GM19035 (cell line): ENCODE measurements around the gene CTNNA2.

ENCODE experiments used
- ATAC-seq: cut with Tn5 transposase; IDR thresholded peaks from one replicate; pipeline ENCODE4 v1.9.1; 2021; ENCODE audit not compliant: unreplicated experiment

Gene CTNNA2

DNA sequence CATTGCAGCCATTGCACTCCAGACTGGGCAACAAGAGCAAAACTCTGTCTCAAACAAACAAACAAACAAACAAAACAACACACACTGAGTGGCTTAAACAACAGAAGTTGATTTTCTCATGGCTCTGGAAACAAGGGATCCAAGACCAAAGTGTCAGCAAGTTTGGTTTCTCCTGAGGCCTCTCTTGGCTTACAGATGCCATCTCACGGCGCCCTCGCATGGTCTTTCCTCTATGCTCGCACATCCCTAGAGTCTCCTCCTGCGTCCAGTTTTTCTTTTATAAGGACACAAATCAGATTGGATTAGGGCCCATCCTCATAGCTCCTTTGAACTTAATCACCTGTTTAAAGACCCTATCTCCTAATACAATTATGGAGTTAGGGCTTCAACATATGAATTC is 925.1 kb downstream of the CTNNA2 start:
- ATAC-seq = no peak

DNA sequence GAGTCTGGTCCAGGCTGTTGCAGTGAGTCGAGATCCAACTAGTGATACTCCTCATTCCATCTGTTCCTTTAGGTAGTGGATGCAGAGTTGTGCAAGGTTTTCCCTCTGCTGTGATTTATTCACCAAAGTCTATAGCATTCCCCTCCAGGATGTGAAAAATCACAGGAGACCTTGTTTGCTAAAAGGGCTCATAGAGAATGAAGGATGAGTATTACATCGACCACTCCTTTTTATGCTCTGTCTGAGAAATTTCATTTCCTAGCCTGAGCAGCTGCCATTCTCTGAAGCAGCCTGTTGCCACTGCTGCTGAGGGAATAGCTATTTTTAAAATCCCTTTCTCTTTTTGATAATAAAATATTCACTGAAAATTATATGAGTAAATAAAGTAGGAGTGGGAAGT is 925.8 kb downstream of the CTNNA2 start:
- ATAC-seq = no peak

DNA sequence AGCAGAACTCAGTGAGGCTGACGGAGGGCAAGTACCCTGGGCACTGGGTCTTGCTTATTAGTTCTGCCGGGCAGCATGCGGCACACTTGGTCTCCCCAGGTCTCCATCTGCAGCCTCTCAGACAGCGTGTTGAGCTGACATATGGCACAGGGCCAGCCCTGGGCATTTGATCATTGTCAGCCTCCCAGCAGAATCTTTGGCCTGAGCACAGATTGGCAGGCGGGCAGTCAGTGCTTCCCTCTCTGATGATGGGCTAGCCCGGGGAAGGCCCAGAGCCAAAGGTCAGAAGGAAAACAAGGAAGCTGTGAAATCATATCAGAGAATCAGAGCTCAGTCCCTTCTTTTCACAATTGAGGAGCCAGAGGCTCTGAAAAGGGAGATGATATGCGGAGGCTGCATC is 941.8 kb downstream of the CTNNA2 start:
- ATAC-seq = no peak

DNA sequence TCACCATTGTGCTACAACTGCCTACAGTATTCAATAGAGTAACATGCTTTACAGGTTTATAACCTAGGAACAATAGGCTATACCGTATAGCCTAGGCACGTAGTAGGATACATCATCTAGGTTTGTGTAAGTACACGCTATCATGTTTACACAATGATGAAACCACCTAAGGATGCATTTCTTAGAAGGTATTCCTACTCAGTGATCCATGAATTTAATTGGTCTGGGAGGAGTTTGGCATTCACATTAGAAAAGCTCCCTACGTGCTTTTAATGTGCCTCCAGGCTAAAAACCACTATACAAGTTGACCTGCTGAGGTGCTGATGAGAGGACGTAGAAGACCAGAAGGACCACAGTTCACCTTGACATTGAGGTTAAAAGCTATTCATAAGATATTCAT is 946.2 kb downstream of the CTNNA2 start:
- no peak for ATAC-seq

DNA sequence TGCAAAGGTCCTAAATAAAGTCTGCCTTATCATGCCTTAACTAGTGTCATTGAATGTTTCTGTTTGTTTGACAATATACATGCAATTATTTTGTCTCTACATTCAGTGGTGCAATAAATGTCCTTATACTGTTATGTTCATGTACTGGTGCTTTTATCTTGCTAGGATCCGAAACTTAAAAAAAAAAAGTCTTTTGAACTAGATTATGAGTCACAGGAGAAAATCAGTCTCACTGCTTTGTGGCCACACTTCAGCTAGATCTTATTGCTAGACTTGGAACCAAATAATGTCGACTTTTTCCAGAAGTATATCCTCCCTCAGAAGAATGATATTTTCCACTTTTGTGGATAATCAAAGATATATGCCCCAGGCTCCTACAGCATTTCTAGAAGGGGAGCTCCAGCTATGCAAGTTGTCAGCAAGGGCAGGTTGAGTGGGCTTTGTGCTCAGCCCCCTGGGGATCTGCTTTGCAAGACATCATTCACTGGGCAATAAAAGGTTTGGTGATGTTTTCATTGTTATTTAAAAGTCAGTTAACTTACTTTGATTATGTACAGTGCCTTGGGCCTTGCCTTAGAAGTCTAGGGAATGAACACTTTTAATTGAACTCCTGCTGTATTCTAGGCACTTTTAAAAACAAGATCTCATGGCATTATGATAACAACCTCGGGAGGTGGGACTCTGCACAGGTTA is 948.8 kb downstream of the CTNNA2 start:
- ATAC-seq = no peak

DNA sequence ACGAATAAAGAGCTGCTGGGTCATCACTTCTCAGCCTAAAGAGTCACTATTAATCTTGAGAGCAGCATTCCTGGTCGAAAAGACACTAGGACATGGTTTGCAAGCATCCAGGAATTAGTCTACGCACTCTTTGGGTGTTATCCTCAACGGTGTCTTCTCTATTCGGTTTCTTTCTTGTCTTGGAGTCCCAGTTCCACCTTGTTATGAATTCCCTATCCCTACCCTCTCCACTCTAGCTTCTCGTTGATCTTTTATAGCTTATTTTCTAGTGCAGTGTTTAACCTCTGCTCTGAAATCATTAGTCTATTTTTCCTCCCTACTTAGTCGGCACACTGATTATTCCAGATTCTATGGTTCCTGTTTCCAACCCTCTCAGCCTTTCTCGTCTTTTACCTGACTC is 949.8 kb downstream of the CTNNA2 start:
- no peak for ATAC-seq

DNA sequence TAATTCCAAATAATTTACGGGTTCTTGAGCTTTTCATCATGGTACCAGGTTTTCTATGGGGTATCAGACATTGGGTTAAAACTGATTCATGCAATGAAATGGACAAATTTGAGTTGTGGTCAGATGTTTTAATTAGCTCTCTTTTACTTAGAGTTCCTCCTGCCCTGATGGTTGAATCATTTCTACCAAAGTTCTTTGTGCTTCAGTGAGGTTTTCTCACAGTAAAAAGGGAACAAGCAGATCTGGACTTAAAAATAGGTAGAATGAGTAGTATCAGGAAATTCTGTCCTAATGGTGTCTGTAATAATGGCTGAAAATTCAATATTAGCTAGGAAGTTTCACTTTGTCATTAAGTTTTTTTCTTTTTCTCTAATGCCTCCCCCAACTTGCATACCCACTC is 951.4 kb downstream of the CTNNA2 start:
- no peak for ATAC-seq

DNA sequence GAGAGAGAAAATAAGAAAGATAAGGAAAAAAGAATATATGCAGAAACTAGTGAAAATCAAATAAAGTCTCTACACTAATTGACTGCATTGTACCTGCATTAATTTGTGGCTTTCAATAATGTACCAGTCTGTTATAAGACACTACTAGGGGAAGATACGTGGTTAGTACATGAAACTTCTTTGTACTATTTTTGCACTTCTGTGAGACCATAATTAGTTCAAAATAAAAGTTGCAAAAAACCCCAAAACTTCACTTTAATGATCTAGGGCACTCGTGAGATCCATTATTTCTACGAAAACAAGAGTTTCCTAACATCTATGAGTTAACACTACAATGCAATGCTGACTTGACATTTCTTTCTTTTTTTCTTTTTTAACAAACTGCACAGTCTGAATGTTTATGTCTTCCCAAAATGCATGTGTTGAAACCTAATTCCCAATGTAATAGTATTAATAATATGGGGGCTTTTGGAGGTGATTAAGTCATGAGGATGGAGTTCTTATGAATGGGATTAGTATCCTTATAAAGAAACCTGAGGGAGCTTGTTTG is 954.5 kb downstream of the CTNNA2 start:
- no peak for ATAC-seq

DNA sequence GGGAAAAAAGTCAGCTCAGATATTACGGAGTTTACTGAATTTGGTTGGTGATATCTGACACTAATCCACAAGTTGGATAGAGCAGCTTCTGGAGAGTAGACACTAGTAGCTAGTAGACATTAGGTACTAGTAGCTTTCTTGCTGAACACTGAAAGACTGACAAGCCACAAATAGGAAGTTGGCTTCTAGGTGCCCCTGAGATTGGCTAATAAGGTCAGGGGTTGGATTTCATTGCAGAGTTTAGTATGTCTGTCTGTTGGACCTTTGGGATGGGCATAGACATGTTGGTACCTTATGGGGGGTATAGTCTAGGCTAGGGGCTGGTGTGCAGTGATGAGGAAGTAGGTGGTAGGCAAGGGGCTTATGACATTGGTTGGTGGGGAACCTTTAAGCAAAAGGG is 956.6 kb downstream of the CTNNA2 start:
- ATAC-seq = no peak

DNA sequence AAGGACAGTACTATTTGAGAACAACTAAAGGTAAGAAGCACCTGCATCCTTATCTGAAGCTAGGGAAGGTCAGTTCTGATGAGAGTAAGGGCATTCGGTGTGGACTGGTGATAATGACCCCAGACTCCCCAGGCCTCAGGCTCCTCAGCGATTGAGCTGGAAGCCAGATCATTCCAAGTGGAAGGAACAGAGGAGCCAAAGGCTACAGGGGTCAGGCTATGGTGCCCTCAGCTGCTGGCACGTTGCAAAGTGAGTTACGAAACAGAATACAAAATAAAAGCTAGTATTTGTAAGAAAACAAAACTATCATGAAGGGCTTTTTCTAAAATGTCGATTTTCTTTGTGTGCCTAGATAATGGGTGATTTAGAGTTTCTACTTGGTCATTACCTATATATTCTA is 960.2 kb downstream of the CTNNA2 start:
- no peak for ATAC-seq

DNA sequence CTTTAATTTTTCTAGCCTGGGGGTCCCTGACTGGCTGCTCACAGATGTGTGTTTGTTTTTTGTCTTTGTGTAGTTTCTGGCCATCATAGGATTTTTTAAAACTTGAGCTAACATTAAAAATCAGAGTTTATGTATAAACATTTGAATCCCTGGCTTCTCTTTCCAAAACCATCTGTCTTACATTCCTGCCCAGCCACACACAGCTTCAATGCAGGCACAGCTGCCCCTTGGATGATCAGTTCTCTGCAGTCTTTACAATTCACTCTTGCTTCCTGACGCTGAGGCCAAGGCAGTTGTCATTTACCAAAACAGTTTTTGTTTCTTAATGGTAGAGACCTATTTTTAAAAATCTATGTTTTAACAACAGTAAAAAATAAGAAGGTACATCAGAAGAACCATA is 960.9 kb downstream of the CTNNA2 start:
- no peak for ATAC-seq

DNA sequence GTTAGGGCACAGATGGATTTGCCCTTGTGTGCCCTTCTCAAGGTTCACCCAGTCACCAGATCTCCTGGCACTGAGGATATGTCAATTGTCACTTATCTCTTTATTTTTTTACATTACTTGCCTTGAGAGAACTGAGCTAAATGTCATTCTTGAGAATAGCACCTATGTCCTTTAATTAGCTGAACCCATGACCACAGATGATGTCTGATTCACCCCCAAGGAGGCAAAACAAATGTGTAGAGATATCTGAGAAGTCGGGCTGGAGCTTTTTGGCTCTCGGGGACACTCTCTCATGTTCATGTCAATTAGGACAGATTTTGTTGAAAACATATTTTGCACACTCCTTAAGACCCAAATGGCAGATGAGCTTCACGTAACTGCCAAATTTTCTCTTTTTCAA is 963.1 kb downstream of the CTNNA2 start:
- ATAC-seq = no peak

DNA sequence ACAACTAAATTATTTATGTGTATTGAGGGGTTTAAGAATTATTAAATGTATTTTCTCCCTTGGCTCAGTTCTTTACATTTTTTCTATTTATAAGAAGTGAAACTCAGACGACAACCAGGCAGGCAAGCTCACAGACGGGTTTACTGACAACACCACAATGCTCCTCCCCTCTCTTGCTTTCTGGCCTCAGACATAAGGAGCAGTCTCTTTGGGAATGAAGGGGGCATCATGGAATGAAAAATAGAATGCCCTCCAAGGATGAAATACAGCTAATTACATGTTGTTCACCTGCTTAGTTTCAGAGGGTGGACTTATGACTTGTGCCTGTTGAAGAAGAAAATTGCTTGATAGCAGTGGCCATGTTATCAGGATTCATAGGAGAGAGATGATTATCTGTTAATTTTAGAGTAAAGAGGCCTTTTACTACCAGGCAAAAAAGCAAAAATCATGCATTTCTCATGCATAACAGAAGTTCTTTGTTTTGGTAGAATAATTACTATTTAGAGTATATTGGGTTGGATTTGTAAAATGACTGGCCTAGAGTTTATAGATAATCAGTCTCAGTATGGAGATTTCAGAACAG is 963.8 kb downstream of the CTNNA2 start:
- no peak for ATAC-seq

DNA sequence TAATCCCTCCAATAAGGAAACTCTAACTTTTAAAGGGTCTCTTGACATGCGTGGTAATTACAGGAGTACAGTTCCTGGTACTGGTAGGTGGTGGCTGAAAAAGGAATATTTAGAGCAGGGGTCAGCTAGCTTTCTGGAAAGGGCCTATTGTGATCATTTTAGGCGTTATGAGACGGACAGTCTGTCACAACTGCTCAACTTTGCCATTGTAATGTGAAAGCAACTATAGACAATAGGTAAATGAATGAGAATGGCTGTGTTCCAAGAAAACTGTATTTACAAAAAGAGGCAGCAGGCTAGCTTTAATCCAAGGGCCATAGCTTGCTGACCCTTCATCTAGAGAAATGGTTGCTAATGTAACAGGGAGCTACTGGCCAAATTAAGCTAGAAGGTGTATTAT is 969.4 kb downstream of the CTNNA2 start:
- no peak for ATAC-seq

DNA sequence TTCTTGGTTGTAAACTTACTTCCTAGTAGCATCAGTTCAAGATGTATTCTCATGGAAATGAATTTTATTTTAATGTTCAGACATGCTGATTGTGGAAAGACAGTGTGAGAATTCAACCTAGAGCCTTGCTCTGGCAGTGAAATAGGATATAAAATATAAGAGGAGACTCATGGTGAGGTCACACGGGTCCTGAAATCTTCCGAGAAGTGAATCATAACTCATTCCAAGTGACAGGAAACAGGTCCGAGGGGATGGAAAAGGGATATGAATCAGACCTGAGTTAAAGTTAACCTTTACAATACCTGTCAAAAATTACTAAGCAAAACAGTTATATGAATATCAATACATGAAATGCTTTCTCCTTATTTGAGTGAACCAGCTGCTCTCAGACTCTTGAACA is 976.9 kb downstream of the CTNNA2 start:
- ATAC-seq = no peak

DNA sequence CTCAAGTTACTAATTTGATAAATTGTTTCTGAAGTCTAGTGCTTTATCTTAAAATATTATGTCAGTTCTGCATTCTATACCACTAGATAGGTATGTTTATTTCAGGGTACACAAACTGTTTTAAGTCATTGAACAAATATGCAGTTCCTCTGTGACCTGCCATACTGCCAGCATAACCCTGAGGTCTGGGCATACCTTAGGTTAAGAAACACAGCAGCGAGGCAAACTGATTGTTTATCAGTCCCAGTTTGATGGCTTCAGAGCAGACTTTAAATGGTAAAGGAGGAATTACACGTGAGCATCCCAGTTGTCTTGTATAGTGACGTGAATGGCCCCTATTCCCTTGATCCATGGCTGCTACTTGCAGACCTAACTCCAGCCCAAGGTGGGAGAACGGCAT is 978.1 kb downstream of the CTNNA2 start:
- ATAC-seq = no peak

DNA sequence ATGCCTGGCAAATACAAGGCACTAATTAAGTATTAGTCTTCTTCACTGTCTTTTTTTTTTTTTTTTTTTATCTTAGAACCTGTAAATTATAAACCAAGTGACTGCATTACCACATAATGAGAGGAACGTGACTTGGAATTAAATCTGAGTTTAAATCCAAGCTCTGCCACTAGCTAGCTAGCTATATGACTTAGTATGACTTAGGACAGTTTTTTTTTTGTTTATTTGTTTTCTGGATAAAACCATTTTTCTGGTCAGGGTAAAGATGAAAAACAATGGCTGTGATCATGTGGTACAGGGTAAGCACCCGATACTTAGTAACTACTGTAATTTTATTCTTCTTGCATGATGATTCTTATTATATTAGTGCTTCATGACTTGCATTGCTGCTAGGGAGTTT is 983.5 kb downstream of the CTNNA2 start:
- ATAC-seq = no peak

DNA sequence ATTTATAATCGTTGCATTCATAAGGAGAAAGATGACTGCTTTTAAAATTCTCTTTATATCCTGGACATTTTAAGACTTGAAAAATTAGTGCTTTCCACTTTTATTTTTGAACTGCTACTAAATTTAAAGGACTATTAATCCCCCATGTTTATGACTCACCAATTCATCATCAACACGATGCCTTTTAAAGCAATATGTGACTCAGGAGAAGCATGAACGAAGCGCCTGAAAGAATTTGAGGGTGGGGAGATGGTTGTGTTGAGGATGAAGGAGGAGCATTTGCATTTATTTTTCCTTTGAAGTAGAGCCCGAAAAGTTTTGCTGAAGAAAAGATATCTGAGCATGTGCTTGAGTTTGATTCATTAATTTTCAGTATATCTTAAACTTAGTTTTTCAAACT is 983.9 kb downstream of the CTNNA2 start:
- no peak for ATAC-seq

DNA sequence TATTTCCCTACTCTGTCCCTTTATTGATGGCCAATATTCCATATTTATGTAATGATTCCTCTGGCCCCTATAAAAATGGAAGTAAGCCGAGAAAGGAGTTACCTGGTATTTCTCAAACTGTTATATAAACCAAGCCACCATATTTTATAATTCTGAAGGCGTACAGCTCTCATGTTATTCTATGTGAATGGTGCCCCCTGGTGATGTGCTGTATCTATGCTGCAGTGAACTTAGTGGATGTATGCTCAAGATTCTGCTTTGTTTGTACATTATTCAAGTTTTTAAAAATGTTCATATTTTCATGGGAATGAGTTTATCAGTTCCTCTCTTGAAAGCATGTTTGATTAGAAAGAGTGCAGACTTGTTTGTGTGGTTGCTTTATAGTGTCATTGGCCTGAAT is 986.2 kb downstream of the CTNNA2 start:
- ATAC-seq = no peak

DNA sequence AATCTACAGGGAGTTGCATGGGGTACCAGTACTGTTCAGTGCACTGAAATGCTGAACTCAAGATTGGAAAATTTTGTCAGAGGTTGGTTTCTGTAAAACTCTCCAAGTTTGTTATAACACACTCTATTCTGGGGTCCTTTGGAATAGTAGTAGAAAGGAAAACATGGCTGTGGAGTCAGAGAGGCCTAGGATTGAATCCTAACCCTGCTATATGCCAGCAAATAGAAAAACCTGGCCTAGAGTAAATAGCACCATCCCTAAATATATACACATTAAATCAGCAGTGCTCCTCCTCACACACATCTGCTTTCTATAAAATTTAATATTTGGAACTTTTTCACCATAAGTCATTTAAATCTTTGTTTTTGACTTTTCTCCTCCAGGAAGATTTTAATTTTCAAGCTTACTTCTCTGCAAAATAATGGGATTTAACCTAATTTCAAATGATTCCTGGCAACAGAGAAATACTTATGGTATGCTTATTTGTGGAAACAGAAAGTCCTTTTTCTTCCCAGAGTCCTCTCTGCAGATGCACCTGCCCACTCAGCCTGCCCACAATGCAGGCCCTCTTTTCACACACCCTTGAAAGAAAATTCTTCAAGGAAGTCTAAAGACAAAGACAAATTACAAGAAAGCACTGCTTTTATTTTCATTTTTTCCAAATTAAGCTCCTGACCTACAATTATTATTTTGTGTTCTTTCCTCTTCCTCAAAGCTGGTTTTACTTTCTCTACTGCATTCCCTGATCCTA is 989.2 kb downstream of the CTNNA2 start:
- no peak for ATAC-seq

DNA sequence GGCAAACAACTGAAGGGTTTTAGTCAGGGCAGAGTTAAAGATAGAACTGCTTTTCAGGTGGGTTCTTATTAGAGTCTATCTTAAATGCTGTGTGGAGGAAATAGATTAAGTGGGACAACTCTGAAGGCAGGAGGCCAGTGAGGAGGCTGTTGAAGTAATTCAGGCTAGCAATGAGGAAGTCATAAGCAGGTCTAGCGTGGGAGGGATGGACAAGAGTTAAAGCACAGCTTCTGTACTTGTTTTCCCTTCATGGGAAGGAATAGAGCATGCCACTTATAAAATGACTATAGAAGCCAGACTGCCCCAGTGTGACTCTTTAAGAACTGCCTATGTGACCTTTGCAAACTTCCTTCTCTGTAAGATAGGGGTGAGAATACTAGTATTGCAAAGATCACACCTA is 993.7 kb downstream of the CTNNA2 start:
- ATAC-seq = no peak

DNA sequence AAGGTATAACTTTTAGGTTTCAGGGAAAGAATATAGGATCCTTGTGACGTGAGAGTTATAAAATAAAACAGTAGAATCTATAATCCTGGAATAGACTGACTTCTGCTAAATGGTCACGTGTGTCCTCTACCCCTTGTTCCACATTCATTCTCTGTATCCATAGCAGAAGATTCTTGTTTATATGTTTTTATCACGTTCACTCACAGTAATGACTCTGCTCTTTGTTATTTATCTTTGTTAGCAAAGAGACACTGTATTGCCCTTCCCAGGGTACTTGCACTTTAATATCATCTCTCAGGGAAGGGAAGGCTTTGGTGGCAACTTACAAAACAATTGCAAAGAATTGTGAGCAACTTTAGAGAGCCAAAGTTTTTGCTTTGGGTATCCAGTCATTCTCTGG is 997.9 kb downstream of the CTNNA2 start:
- ATAC-seq = no peak
